T follicular helper cell (primary cell): ENCODE data around the gene GOT1.

ENCODE experiments used
- DNase-seq: peaks from one replicate; pipeline ENCODE4 v3.0.0-alpha.2; 2020; ENCODE audit warnings: low read depth

Gene GOT1

DNA sequence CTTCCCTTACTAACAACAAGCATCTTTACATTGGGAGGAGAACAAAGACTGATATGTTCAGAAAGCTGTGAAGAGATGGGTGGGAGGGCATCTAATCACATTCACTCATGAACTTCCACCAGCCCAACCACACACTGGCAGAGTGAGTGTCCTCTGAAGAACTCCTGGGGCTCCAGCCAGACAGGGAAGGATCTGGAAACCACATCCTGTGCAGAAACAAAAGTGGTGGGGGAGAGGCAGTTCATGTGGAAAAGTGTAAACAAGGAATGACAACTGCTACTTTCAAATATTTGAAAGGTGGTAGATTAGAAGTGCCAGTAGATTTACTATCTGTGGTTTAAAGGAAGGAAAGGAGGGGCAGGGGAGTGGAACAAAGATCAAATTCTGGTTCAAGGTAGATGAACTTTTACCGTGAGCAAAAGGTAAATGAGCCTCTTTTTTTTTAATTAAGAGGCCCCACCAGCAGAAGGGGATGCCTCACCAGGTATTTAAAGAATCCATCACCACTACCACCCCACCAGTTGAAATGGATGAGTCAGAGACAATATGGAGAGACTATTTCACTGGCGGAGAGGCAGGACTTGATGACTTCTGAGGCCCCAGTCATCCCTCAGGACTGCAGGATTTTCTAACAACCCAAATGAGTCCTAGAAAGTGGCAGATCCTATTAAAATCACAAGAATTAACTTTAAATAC is 34.5 kb downstream of the GOT1 start:
- no peak for DNase-seq

DNA sequence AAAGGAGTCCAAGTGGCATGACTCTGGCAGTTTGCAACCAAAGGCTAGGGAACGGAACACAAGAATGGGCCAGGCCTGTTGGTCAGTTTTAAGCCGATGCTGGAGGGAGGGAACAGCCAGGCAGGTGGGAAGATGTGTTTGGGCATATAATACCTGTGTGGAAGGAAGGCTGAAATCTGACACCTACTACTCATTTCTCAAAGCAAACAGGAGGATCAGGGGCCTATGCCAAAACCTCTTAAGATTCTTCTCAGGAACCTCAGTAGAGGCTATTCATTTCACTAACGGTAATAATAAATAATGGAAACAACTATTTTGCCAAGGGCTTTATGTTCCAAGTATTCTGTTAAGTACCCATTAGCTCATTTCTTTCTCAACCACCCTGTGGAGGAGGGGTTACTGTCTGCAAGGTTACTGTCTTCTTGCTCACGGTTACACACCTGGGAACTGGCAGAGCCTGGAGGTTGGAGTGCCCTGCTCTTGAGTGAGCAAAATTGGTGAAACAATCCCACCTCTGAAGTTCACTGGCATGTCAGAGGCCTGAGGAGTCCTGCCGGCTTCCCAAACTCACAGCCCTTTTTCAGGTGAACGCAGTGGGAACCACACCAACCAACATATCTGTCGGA is 35.5 kb downstream of the GOT1 start:
- no peak for DNase-seq

DNA sequence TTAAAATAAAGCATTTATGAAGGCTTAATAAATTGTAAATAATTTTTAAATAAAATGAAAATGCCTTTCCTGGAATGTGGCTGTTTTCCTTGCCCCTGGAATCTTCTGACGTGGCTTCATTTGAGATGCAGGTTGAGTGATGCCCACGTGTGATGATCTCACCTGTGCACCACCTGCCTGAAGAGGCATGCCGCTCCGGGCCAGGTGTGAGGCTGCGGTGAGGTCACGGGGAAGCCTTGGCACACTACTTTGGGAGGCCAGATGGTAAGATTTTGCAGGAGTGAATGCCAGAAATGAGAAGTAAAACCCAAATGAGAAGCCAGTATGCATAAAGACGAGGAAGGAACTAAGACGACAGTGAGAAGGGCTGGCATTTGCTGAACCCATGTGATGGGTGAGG is 36.2 kb downstream of the GOT1 start:
- DNase-seq, result no peak

DNA sequence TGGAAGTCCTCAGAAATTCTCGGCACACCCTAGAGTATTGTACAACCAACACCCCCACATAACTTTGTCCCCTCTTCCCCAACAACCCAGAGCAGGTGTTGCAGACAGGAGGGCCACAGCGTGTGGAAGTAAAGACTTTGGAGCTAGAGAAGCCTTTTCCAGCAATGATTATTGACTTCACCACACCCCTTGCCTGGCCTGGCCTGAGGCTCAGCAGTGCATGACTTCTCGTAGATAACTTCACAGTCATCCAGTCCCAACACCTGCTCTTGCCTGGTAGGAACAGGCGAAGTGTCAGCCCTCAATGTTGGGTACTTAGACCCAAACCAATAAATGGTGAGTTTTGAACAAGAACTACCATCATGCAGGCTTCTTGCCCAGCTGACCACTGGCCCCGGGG is 36.7 kb downstream of the GOT1 start:
- DNase-seq, result no peak

DNA sequence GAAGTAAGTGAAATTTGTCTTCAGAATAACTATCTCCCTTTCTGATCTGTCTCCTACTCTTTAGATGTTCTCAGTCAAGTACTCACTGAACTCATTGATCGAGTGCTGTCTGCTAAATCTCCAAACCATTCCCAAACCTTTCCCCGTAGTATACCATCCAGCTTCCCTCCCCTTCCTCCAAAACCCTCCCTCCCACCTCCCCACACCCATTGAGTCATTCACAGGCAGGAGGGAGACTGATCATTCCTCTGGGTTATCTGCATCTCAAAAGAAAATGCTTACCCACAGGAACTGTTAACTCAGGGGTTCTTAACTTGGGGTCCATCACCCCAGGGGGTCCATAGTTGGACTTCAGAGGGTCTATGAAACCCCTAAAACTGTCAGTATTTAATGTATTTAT is 37.4 kb downstream of the GOT1 start:
- DNase-seq, result no peak

DNA sequence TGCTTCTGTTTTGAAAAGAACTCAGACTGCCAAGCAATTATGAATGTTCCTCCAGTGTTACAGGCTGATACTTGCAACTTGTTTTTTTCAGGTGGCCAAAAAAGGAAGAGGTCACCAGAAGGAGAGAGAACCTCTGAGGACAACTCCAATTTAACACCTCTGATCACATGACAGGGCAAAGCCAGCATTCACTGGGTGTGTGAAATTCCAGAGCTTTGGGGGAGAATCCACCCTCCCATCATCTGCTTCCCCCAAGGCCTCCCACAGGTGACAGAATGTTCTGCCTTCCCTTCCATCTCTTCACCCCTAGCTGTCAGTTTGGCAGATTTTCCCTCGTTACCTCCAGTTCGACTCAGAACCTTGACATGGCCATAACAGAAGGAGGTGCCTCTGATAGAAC is 39.1 kb downstream of the GOT1 start:
- no peak for DNase-seq

DNA sequence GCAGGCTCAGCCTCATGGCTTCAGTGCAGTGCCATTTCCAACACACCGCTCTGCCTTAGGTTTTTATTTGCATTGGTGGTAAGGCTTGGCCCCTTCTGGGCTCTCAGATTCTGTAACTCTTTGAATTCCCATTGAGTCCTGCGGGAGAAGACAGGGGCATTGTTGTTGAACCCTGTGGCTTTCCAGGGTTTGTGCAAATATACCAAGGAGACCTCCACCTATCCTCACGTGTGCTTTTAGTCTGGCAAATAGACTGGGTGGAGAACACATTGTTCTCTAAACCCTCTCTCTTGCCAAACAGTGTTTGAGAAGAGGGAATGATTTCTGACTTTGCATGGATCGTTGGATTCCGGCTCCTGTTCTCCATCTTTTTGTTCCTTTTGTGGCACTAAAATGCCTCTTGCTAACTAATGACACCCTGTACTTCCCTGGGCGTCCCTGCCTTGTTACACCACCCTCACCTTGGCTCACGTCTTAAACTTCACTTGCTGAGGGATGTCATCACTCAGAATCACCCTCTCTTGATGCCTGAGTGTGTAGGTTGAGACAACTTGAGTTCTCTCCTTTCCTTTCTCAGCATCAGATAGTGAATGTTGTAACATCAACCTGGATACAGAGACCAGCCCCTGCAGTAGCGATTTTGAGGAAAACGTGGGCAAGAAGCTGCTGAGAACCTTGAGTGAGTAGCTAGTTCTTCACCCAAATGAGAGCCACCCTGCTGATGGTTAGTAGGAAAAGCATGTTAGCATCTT is 40.5 kb downstream of the GOT1 start:
- DNase-seq, result no peak

DNA sequence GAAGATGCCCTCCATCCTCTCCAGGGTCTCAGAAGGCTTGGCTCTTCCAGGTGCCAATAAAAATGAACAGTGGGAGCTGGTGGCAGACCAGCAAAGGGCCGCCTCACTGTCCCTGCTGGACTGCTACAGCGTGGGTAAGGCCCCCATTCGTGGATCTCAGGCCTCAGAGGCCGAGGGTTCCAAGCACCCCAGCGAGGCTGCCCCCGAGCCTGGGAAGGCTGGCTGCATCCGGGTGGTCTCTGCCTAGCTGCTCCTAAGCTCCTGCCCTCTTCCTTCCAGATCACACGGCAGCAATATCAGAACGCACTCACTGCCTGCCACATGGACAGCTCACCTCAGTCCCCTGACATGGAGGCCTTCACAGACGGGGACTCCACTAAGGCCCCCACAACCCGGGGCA is 42.9 kb downstream of the GOT1 start:
- no peak for DNase-seq

DNA sequence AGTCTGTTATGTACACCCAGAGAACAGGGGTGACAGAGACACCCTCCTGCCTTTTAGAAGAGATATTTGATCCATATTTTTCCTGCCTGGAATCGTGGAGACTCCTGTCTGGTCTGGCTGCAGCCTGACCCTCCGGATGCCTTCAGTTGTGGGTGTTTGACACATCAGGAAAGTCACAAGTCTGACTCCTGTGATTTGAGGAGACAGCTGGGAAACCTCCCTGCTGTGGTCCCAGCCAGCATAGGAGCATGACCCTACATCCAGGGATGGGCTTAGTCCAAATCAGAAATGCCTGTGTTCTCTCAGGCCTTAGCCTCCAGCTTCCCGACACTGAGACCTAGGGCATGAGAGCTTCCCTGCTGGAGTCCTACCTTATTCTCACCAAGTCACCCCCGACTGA is 43.4 kb downstream of the GOT1 start:
- no peak for DNase-seq

DNA sequence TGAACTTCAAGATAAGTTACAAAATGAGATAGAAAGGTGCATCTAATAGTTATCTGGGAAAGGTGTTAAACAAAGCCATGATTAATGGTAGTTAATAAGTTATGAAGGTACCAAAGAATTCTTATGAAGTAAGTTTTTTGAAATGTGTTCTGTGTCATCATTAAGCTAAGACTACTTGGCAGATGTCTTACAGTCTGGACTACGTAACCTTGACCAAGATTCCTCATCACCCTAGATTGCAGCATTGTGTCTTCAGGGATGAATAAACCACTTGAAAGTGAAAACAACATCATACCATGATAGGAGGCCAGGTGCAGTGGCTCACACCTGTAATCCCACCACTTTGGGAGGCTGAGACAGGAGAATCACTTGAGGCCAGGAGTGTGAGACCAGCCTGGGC is 48.2 kb downstream of the GOT1 start:
- no peak for DNase-seq

DNA sequence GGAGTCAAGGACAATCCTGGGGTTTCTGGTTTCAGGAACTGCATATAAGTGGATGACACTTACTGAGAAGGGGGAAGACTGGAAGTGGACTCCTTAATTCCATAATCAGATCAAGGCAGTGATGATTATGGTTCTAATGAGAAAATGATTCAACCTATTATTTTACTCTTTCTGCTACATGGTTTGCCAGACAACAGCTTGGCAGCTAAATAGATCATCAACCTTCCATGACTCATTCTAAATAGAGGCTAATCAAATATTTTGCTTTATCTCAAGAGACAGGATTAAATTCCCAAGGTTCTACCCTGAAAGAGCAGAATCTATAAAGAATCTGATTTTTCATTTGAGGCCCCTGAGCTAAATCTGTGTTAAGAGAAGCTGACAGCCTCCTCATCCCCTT is 55.0 kb downstream of the GOT1 start:
- no peak for DNase-seq

DNA sequence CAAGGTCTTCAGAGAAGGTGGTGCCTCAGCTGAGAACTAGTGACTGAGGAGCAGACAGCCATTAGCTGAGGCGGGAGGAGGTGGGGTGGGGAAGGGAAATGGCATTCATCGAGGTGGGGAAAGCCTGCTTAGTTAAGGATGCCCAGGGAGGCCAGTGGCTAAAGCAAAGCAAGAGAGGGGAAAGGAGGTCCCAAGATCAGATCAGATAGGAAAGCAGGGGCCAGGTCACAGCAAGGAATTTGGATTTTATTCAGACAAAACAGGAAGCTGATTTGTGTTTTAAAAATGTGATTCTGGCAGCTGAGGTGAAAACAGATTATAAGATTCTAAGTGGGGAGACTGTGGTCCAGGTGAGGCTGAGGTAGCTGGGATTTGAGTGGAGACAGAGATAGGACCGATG is 55.5 kb downstream of the GOT1 start:
- no peak for DNase-seq

DNA sequence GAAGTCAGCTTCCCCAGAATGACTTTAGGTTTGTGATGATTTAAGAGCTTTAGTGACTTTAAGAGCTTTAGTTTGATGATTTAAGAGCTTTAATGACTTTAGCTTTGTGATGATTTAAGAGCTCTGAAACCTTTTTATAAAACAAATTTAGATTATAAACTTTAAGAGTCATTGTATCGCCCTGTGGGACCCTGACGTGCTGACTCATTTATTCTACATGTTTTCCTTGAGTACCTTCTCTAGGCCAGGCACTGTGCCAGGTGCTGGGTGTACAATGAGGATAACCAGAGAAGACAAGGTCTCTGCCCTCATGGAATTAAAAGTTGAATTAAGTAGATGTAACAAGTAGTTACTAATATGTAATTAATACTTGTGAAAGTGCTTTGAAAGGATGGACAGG is 55.9 kb downstream of the GOT1 start:
- DNase-seq, result no peak

DNA sequence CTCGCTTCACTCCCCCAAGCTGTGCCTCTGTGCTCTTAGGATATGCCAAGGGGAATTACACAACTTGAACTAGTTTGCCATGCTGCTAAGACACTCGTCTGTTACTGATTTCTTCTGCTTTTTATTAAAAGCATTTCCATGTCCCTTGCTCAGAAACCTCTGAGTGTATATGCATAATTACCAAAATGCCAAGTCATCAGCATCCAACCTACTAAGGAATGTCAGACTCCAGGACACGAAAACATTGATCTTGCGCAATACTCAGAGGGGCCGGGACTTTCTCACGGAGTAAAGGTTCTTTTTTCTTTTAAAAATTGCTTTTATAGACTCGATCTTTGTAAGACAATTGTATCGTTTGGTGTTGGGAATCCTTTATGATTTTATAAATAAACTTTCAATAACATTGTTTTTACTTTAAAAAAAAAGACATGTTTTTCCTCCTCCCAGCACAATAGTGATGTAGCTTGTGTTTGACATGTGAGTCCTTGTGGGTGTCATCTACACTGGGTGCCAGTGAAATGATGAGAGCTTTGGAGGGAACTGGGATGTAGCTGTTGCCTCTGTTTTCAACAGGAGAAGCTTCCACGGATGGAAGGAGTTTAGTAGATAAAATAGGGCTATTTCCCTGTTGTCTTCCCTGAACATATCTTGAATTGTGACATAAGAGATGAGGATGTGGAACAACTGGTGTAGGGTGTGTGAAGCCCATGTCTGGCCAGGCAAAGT is 57.7 kb downstream of the GOT1 start:
- no peak for DNase-seq

DNA sequence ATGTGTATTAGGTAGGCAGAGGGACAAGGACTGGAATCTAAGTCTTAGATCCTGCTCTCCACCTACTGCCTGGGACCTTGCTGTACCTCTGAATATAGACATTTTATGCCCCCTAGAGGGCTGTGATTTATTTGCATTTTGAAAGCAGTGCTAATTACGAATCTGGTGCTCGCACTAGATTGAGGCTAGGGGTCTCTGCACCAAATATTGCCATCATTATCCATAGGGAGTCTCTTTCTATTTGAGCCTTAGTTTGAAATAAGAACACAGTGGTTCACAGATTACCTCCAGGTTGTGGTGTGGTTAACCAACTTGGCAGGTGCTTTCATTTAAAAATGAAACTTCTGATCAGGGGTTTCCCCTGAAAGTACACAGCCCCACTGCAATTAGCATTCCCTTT is 59.4 kb downstream of the GOT1 start:
- no peak for DNase-seq

DNA sequence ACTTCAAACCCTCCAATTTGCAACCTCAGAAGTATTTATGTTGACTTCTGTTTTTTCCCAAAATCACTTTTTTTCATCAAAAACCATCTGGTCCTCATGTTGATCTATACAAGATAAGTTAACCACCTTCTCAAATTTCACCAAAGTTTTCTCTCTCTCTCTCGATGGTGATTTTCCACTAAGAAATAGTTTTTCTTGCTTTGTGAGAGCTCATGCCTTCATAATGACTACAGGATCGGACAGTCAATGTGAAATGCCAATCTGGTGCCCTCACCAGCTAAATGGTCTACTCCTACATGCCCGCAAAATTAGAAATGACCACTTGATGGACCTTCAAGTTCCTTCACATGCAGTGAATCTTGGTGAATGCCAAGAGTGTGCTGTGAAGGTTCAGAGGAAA is 60.9 kb downstream of the GOT1 start:
- no peak for DNase-seq

DNA sequence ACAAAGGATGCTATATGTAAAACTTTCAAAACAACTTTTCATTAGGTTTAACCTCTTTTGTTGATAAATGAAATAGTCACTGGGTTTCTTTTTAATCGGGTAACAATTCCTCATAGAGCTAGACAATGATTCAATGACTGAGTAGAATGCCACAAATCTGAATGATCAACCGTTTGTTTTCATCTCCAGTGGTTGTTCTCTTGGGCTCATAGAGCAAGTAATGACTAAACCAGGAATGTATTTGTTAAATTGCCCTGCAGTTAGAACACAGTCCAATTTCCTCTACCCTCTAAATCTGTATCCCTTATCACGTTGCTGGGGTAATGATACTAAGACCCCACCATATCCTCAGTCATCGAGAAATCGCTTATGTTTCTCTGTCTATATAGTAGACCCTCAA is 61.3 kb downstream of the GOT1 start:
- no peak for DNase-seq

DNA sequence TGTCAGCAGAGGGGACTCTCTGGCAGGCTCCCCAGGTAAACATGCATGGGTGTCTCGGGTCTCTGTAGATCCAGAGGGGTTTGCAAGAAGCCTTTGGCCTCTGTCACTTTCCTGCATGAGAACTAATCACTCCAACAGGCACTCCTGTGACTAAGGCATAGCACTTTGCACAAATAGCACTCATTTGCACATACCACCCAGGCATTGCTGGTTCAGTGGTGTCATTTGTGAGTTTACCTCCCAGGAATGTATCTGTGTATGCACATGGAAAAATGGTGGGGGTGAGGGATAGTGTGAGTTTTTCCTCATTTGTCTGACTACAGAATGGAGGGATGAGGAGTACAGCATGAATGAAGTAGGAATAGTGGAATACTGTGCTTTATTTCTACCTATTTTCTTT is 61.8 kb downstream of the GOT1 start:
- DNase-seq, result no peak

DNA sequence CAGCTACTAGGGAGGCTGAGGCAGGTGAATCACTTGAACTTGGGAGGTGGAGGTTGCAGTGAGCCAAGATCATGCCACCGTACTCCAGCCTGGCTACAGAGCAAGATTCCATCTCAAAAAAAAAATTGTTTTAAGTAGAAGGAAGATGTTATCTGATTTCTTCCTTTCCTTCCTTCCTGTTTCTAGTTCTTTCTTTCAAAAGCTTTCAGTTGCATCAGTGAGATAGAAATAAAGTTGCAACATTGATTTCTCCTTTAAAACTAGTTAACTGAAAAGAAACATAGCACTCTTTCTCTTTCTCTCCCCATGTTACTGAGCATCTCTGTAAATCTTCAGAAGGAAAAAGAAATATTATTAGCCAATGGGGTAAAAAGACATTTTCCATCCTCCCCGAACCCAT is 63.8 kb downstream of the GOT1 start:
- DNase-seq, result no peak

DNA sequence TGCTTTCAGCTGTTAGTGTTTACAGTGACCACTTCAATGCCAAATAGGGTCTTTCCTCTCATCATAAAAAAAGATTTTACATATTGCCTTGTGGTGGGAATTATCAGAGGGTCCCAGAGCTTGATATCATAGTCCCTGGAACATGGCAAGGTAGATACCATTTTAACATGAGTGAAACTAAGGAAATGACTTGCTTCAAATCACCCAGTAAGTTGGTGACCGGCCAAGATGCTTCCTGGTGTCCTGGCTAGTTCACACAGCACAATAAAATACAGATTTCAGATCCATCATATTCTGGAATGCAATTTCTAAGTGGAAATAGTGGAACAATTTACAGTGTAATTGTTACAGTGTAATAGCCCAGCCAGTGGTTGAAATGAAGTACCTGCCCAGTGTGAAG is 64.7 kb downstream of the GOT1 start:
- DNase-seq, result no peak

DNA sequence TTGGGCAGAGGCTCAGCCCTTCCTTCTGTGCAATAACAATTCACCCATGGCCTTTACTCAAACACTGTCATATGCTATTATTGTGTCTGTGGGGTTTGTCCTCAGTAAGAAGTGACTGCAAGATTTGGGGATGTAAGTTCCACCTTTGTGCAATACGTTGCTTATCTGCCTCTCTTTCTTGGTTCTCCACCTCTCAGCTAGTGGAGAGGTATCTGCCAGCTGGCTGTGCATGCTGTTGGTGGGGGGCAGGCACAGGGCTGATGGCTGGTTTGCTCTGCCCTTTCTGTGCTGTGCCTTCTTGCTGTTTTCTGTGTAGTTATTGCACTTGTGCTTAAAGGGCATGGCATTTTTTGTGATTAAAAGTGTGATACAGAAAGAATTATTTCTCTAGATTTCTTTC is 65.1 kb downstream of the GOT1 start:
- no peak for DNase-seq

DNA sequence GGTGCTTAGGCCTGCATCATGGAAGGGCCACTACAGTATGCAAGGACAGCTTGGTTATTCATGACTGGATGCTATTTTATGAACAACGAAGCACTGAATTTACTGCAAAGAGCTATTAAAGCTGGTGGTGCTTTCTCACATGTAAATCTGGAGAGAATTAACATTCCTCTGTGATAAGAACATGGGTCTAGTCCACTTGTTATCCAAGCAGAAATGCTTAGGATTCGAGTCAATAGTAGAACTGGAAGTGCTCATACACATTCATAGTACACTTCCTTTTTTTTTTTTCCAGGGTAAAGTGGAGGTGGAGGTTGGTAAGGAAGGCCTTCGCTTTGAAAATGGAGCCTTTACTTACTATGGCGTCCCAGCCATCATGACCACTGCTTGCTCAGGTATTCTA is 66.3 kb downstream of the GOT1 start:
- DNase-seq, result no peak

DNA sequence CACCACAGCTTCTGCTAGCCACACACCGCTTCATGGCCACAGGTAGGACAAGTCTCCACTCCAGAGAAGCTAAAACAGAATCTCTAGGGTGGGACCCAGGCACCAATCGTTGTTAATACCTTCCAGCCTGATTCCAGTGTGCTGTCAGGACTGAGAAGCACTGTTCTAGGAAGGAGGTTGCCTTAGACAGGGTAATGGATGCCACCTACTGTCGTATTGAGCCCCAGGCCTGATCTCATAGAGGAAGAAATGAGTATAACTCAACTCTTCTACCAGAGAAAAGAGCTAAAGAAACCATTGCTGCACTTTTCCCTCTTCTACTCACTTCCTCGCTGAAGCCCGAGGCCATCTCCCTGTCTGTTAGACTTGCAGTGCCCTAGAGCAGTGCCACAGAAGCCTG is 69.5 kb downstream of the GOT1 start:
- DNase-seq, result no peak
